Upper lobe of left lung (tissue), 4 donors: ENCODE results near the gene OLAH.

ENCODE experiments used
- POLR2A ChIP-seq, 4 donors: fragments of 450-650 bp; IDR thresholded peaks; one replicate each; pipeline ENCODE4 v1.5.1; 2016 to 2017; ENCODE audit warnings: antibody characterized with exemption in 4 of 4, mild to moderate bottlenecking in 2 of 4
- POLR2AphosphoS5 ChIP-seq, 2 donors: sonication (generic); formaldehyde crosslinking; IDR thresholded peaks; one replicate each; pipeline ENCODE4 v1.5.1; 2017; ENCODE audit warnings: antibody characterized with exemption in 2 of 2

GRCh38 chr10:15038416-15038815, 5.3 kb upstream of the OLAH start:
- TF ChIP-seq POLR2AphosphoS5 (IDR thresholded peaks at IDR 0.05), result no peak
- no peak for TF ChIP-seq POLR2A (IDR thresholded peaks at IDR 0.05)
